HG03066 (cell line): ENCODE results near the gene CLMP.
"Not testable (repeated sequence)": the region's sequence is repeated elsewhere in the genome, so short reads cannot be mapped to it uniquely, and the experiment has no call there.

ENCODE experiments used
- ATAC-seq: cut with Tn5 transposase; IDR thresholded peaks from one replicate; pipeline ENCODE4 v1.9.1; 2021; ENCODE audit warnings: low read depth; ENCODE audit not compliant: unreplicated experiment

CLMP gene

DNA sequence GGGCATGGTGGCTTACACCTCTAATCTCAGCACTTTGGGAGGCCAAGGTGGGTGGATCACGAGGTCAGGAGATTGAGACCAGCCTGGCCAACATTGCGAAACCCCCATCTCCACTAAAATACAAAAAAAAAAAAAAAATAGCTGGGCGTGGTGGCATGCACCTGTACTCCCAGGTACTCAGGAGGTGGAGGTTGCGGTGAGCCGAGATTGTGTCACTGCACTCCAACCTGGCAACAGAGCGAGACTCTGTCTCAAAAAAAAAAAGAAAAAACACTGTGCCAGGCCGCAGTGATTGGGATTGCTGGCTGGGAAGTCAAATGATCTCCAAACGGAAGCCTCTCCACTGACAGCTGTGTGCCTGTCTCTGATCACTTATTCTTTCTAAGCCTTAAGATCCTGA, 104.9 kb downstream of the CLMP start:
- ATAC-seq: not testable (repeated sequence)

DNA sequence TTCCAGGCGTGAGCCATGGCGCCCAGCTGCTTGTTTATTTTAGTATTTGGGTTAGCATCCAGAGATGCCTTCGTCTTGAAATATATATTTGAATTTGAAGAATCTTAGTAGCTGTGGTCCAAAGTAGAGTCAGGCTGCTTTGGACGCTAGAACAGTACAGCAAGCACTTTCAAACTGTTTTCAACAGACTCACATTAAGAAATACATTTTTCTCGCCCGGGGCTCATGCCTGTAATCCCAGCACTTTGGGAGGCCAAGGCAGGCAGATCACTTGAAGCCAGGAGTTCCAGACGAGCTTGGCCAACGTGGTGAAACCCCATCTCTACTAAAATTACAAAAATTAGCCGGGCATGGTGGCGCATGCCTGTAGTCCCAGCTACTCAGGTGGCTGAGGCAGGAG, 106.2 kb downstream of the CLMP start:
- not testable (repeated sequence) for ATAC-seq

DNA sequence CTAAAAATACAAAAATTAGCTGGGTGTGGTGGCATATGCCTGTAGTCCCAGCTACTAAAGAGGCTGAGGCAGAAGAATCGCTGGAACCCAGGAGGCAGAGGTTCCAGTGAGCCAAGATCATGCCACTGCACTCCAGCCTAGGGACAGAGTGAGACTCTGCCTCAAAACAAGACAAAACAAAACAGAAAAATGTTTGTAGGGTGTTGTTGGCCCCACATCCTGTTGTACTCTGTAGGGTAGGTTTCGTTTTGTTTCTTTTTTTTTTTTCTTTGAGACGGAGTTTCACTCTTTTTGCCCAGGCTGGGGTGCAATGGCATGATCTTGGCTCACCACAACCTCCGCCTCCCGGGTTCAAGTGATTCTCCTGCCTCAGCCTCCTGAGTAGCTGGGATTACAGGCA, 107.4 kb downstream of the CLMP start:
- peak; percentile 92 for ATAC-seq

DNA sequence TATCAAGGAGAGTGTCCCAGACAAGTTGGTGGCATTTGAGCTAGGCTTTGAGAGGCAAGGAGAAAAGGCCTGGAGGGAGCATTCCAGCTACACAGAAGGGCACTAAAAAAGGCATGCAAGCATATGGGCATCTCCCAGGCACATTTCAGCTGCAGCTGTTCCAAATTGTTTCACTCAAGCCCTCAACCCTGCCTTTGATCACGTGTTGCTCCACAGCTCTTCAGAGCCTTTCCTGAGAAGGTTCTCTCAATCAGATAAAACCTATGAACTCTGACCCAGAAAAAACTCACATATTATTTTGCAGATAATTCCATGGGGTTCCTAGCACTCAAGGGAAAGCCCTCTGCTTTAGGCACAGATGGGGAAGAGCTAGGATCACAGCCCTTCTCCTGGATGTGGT, 108.7 kb downstream of the CLMP start:
- ATAC-seq: no peak

DNA sequence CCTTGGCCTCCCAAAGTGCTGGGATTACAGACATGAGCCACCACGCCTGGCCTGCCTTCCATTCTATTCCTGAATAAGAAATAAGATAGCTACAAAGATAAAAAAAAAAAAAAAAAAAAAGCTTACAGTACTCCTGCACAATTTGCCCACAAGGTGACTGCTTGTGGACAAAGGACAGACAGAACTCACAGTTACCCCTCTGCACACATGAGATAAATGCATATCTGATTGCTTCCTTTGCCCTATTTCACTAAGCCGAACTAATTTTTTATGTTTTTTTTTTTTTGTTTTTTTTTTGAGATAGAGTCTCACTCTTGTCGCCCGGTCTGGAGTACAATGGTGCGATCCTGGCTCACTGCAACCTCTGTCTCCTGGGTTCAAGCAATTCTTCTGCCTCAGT, 109.6 kb downstream of the CLMP start:
- no peak for ATAC-seq

DNA sequence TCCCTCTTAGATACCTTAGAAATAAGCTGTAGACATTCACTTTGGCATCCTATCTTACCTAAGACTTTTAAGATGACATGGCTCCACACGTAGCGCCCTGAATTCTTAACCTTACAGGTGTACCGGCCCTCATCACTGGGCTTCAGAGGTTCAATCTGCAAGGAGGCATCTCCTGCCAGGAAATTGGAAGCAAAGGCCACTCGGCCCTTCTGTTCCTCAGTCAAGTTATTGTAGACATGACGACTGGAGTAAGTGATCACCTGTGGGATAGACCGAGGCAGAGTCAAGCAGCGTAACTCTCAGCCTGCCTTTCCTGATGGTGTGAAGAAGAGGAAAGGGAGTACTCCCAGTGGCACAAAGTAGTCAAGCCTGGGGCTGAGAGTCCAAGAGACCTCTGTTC, 110.6 kb downstream of the CLMP start:
- ATAC-seq: no peak

DNA sequence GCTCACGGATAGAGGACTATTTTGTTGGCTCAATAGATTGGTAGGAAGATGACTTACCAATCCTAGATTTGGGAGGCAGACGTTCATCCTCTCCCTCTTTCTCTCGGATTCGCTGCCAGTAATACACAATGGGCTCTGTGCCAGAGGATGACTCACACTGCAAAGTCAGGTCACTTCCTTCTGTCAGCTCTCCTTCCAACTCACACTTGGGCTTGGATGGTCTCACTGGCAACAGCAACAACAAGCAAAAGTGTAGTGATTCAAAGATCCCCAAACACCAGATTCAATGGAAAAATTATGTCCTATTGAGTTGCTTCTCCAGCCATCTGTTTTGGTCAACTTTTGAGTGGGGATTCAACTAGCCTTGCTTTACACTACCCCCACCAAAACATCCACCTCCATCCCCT, 111.4 kb downstream of the CLMP start:
- ATAC-seq: no peak

DNA sequence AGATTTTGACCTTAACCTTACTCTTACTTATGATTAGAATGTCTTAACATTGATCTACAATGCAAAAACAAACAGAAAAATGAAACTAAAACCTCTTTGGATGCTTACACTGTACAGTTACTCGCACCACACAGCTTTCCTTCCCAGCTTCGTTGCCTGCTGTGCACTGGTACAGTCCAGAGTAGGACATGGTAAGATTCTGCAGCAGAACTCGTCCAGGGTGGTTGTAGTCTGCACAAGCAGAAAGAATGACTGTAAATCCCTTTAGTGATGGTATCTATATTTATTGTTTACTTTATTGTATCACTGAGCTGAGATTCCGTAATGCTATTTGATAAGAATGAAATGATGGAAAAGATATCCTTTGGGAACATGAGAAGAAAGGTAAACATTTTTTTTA, 112.1 kb downstream of the CLMP start:
- ATAC-seq: no peak

DNA sequence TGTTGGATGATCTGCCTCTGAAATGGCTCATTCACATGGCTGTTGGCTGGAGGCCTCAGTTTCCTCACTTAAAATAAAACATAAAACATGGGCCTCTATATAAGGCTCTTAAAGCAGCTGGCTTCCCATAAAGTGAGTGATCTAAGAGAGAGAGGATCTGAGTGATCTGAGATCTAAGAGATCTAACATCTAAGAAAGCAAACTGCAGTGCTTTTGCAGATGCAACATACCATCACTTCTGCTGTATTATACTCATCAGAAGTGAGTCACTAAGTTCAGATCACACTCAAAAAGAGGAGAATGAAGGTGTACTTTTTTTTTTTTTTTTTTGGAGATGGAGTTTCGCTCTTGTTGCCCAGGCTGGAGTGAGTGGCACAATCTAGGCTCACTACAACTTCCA, 115.0 kb downstream of the CLMP start:
- no peak for ATAC-seq

DNA sequence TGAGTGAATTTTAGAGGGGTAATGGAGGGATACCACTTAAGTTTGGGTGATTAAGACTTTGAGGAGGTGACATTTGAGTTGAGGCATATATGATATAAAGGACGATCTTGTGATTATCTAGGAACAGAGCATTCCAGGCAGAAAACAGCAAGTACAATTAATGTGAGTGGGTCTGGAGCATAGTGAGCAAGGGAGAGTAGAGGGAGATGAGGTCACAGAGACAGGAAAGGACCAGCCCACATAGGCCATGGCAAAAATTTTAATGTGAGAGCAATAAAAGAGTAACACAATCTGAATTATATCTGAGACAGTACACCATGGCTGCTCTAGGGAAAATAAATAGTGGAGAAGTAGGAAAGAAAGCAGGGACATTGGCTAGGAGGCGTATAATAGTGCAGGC, 118.6 kb downstream of the CLMP start:
- ATAC-seq: no peak

DNA sequence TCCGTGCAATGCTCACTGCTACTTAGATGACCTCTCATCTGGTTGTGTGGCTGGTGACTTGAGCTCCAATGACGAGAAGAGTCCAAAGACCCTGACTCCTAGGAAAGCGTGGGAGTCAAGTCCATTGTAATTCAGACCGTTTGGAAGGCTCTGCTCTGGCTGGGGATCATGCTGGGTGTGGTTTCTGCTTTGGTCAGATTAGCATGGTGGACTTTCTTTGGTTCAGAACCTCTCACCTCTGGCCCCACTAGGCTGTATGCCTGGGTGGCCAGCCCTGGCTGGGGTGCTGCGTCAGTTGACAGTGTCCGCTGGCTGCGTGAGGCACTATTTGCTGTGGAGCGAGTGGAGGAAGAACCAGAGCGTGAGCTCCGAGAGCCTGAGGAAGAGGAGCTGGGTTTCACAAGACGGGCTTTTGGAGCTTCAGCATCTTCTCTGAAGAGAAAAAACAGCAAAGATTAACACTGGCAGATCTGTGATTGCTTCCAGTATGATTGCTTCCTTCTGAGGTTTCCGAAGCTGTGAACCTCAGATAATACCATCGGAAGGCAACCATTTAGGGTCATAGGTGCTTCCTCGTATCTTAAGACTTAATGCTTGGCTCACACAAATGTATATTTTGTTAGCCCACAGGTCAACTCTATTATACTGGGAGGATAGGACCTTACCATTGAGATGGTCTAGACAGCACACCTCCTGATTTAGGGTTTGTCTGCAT, 121.5 kb downstream of the CLMP start:
- no peak for ATAC-seq

DNA sequence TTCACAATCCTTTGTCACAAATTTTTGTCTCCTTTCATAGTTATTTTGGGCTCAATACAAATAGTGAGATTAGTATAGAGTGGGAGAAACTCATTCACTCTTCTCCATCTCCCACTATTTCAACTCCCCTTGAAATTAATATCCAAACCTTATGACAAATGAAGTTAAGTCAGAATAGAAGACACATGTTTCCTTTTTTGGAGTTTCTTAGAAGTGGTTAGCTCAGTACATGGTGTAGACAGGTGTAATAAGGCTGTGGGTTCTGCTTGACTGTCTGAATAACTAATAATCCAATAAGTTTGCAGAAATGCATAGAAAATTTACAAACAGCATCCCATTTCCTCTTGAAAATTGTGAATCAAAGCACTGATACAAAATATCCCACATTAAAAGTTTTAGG, 122.3 kb downstream of the CLMP start:
- ATAC-seq: no peak

DNA sequence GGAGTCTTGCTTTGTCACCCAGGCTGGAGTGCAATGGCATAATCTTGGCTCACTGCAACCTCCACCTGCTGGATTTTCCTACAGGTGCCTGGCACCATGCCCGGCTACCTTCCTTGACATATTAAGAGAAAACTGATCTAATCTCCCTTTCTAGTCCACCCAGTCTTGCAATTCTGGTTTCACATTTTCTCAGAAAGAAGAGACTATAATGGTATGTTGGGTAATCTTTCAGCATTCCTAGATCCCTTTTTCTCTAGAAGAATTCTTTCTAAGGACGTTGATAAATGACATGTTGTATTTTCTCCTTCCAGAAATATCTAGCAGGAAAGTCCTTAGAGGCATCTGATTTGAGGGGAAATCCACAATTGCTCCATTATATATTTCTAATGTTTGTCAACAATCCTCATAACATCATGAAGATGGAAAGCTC, 122.7 kb downstream of the CLMP start:
- ATAC-seq: no peak

DNA sequence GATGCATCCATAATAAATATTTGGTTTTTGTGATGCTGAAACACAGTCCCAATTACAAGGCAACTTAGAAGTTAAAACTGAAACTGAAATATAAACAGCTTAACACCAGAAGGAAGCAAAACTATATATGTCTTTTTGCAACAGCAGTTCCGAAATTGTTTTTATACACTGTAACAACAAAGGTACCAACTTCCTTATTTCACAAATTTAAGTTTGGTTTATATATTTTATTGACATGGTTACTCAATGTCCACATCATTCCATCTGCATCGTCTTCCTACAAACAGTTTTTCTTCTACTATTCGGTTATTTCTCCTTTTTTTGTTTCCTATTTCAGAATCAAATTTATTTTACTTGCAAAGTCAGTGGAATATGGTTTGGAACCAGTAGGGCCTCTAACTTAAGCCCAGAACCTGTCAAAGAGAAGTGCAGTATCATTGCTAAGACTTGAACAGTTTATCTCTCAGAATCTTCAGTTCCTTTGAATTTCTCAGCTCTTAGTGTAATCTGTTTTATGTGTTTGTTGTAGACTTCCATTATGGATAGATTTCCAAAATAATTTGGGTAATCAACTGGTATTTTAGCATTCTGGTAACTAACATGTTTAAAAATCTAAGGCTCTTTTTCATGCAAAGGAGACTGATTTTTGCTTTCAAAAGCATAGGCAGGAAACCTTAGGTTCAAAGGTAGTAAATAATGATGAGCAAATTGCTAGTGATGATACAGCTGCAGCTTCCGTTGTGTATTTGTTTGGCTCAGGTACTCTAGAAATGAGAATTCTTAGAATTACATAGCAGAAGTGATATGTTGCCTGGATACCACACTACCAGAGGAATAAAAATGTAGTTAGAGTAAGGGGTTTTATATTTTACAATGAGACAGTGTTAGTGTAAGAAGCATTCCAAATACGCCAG, 124.9 kb downstream of the CLMP start:
- peak; percentile 55 for ATAC-seq

DNA sequence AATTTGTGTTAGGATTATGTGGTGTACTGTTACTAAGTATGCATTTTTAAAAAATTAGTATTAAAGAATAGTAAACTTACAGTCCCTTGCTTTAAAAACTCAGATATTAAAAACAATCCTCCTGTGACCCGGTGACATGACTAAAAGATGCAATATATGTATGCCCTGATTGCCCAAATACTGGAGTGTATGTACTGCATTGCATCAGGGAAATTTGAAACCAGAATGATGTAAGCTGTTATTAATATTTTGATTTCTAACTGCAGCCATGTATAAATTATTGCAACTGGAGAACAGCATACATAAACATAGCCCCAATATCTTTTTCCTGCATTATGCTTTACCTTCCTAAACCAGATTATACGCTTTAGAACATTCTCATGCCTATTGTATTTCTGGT, 129.4 kb downstream of the CLMP start:
- no peak for ATAC-seq

DNA sequence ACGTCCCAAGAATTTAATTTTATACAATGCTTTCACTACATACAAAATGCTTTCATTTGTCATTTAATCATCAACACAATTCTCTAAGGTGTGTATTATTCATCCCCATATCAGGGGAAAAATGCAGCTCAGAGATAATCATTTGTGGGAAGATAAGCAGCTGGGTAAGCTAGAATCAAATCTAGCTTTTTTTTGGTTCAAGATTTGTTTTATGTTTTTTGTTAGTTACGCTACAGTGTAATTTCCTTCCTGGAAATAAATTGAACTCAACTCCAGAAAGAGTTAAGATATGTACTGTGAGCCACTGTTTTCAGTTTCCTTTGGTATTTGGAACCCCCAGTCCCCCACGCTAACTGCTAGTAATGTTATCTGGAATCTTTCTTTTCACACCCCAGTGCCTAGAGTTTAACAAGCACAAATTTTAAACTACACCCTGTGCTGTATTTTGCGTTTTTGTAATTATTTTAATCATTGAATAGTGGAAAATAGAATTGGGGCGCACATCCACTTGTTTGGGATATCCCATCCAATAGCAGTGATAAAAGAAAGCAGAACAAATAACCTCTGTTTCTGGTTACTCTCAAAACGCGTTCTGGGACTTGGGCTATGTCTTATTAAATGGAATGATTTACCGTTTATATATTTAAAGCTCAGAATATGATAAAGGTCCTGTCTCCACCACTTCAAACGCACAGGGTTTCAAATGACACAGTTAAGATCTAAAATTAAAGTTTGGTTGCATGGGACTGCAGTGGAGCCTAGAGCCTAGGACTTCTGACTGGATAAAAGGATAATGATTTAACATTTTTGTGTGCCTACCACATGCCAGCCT, 131.0 kb downstream of the CLMP start:
- no peak for ATAC-seq

DNA sequence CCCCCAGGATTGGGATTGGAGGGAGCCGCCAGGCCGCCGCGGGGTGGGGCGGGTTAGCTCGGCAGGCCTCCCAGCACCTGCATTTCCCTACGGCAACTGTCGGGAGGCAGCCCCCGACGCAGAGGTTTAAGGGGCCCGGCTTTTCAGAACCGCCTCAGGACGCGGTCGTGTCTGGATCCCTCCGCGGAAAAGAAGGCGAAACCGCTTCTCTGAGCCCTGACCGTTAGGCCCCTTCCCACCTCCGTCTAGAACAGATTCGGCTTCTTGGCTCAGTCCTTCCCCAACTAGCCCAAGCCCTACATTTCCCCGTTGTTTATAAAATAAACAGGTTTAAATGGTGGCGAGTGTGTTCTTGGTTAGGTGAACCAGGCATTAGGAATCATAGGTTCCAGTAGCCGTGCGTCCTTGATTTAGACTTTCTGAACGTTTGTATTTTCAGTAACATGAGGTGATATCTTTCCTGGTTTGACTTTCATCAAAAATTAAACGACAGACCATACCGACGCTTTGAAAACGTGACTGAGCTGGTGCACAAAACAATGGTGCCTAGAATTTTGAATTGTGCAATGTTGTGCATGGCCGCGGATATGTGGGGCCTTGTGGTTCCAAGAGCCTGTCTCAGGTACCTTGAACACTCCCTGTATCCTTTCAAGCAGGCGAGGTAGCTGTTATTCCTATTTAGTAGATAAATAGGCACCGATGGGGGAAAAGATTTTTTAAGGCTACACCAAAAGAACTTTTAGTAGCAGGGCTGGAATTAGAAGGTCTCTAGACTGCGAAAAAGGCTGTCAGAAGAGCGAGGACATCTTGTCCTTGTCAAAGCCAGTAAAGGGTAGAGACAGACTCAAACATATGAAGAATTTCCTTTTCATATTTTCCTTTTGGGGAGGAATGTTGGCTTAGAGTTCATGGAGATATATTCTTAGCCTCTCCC, 131.9 kb downstream of the CLMP start:
- ATAC-seq: no peak

DNA sequence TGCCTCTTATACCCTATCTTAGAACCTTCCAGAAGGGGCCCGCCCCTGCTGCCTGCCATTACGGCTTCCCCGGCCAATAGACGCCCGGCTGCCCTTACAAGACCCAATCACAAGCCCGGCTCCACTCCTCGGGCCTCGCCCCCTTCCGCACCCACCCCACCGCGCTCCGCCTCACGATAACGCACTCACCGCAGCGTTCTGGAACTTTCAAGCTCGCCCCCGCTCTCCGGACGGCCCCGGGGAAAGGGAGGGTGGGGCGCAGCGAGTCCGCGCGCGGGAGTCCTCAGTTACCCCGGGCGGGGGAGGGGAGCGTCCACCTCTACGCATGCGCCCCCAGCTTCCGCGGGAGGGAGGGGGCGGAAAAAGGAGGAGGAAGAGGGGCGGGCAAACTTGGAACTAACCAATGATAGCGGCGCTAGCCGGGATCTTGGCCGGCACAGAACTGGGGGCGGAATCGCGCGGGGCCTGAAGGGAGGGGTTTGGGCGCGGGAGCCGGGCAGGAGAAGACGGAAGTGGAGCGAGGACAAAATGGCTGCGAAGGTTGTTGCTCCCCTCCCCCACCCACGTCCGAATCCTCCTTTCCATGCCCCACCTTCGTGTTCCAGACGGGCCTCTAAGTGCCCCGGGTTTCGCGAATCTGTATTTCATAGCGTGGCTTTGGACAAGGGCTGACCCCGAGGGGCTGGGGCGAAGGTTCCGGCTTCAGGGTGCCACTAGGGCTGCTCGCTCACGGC, 132.7 kb downstream of the CLMP start:
- peak; percentile 85 for ATAC-seq

DNA sequence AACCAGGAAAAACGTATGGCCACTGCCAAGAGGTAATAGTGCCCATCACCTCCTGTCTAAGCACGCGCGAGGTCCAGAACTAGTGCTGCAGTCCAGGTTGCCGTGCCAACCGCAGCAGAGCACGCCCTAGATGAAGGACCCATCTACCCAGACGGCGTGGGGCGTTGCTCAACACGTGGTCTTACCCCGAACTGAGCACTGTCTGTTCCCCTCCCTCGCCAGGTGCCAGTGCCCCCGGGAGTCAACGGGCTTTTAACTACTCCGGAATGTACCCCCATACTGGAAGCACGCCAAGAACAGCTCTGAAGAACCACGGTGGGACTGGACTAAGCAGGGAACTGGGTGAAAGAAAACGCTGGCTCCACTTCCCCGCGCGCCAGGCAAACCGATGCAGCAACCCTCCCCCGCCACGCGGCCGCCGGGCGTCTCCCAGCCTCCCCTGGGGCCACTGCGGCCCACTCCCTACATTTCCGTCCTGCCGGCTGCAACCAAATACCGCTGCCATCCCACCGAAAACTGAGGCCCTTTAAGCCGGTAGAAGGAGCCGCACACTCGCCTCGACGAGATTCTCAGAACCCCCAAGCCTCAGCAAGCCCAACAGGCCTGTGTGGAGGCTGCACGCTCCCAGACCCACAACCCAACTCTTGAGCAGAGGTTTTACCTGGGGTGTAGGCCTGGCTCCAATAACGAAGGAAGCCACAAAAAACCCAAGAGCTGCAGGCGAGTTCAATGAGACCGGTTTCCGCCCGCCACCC, 133.5 kb downstream of the CLMP start, which contains the start of gene HSPA8:
Gene HSPA8, minus strand, starts transcription at position 734 of the 755 bp plus-strand sequence. CDS start 812 bp downstream, outside the sequence.
- ATAC-seq: peak; percentile 13
